Glutamatergic neuron (in vitro differentiated cells): Measurements from ENCODE around the gene ATL2. TPM values are rescaled to one million over a fixed set of nuclear protein-coding genes. Genes with fewer than 3 reads are reported as not detected.
"Not testable (repeated sequence)": the region's sequence is repeated elsewhere in the genome, so short reads cannot be mapped to it uniquely, and the experiment has no call there.

Experiments used
- DNase-seq: peaks from one replicate; pipeline ENCODE4 v3.0.0; 2022
- H3K27ac Mint-ChIP-seq: one replicate; pipeline ENCODE4 v1.8.0; 2020; ENCODE audit warnings: mild to moderate bottlenecking, mixed read lengths, inconsistent platforms; ENCODE audit not compliant: unreplicated experiment
- H3K27me3 Mint-ChIP-seq: one replicate; pipeline ENCODE4 v1.8.0; 2020; ENCODE audit warnings: mild to moderate bottlenecking, moderate library complexity, mixed read lengths, inconsistent platforms; ENCODE audit not compliant: unreplicated experiment
- H3K36me3 Mint-ChIP-seq: one replicate; pipeline ENCODE4 v1.8.0; 2020; ENCODE audit warnings: mild to moderate bottlenecking, mixed read lengths, inconsistent platforms; ENCODE audit not compliant: unreplicated experiment
- H3K4me1 Mint-ChIP-seq: one replicate; pipeline ENCODE4 v1.8.0; 2020; ENCODE audit warnings: mild to moderate bottlenecking, low read depth, mixed read lengths, inconsistent platforms; ENCODE audit not compliant: unreplicated experiment
- H3K4me3 Mint-ChIP-seq: one replicate; pipeline ENCODE4 v1.8.0; 2020; ENCODE audit warnings: mild to moderate bottlenecking, mixed read lengths, inconsistent platforms; ENCODE audit not compliant: unreplicated experiment
- H3K9me3 Mint-ChIP-seq: one replicate; pipeline ENCODE4 v1.8.0; 2020; ENCODE audit warnings: mild to moderate bottlenecking, moderate library complexity, mixed read lengths, inconsistent platforms; ENCODE audit not compliant: unreplicated experiment
- total RNA-seq: library from RNA; stranded (reverse); fragmentation: NEBNext Ultra II Directional; extraction: Animal tissue kit (Norgen Biotek cat#: 25700); gene quantifications from one replicate; pipeline ENCODE4 v1.2.1, GENCODE V29; 2021; ENCODE audit not compliant: unreplicated experiment
- TF ChIP-seq, protein P1 (sequence below): fragments of 200-600 bp; sonication (generic); IDR thresholded peaks from one replicate; pipeline ENCODE4 v1.5.0; 2021; ENCODE audit not compliant: partially characterized antibody, unreplicated experiment

The ATL2 gene
- total RNA-seq, 1 donor from 2014 or later = 39.0 TPM

DNA sequence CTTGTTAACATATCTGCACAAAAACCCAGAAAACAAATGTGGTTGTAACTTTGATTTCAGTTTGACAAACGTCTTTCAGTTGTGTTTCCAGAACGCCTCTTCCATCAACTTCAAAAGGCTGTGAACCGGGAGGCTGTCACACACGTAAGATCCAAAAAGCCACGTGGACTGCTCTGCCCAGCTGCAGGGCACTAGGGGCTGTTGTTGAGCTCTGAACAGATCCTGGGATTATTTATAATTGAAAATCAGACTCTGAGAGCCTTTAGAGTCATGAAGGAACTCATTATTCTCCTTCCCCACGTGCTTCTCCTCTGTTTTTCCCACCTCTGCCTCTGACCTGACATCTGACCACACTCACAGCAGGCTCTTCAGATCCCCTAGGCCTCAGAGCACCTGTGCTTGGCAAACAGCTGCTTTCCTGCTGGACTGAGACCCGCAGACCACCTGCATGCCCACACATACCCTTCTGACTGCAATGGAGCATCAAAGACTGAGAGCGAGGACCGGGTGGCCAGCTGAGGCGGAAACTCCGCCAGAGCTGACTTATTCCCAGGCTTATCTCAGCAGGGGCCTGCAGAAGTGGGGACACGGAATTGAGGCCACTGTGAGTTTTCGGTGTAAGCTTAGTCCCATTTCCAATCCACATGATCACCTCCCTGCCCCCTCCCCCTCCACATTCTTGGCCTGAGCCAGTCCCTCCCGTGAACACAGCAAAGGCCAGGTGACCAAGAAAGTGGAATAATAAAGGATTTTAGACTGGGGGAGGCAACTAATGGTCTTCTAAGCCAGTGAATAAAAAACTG is 114.8 kb downstream of the ATL2 start:
- H3K4me3 Mint-ChIP-seq = no peak overlapping the region
- peaks cover 3% of the 10 kb centered on the region for H3K9me3 Mint-ChIP-seq
- H3K36me3 Mint-ChIP-seq = no peaks in the 10 kb centered on the region
- H3K27ac Mint-ChIP-seq = no peak overlapping the region
- H3K4me1 Mint-ChIP-seq = peaks cover 1% of the 10 kb centered on the region
- TF ChIP-seq, protein P1, sequence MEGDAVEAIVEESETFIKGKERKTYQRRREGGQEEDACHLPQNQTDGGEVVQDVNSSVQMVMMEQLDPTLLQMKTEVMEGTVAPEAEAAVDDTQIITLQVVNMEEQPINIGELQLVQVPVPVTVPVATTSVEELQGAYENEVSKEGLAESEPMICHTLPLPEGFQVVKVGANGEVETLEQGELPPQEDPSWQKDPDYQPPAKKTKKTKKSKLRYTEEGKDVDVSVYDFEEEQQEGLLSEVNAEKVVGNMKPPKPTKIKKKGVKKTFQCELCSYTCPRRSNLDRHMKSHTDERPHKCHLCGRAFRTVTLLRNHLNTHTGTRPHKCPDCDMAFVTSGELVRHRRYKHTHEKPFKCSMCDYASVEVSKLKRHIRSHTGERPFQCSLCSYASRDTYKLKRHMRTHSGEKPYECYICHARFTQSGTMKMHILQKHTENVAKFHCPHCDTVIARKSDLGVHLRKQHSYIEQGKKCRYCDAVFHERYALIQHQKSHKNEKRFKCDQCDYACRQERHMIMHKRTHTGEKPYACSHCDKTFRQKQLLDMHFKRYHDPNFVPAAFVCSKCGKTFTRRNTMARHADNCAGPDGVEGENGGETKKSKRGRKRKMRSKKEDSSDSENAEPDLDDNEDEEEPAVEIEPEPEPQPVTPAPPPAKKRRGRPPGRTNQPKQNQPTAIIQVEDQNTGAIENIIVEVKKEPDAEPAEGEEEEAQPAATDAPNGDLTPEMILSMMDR = no peak
- no peak for DNase-seq
- peaks cover 4% of the 10 kb centered on the region for H3K27me3 Mint-ChIP-seq

- Mint-ChIP-seq H3K4me3 (no peak overlapping the region), H3K36me3 (no peaks in the 10 kb centered on the region), H3K27ac (no peak overlapping the region), H3K9me3 (peaks cover 3% of the 10 kb centered on the region), H3K27me3 (peaks cover 2% of the 10 kb centered on the region), H3K4me1 (peaks cover 1% of the 10 kb centered on the region)
- no peak for DNase-seq
- TF ChIP-seq, protein P1 = no peak
Measured at GRCh38 chr2:38261569-38262068, 115.5 kb downstream of the ATL2 start.

DNA sequence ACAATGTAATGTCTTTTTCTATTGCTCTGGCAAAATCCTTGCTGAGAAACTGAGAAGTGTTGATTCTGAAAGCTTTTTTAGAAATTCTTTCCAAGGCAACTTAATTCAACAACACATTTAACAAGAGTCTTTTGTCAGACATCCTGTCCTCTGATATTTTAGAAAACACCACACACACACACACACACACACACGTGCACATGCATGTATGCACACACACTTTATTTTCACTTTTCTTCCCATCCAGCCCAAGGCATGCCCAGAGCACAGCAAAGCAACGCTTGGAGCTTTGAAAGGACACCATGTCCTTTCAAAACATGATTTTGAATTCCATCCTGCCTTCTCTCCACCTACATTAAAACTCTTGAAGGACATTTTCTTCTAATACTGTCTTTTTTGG is 116.1 kb downstream of the ATL2 start:
- DNase-seq = no peak
- Mint-ChIP-seq H3K4me3 (no peak overlapping the region), H3K36me3 (no peaks in the 10 kb centered on the region), H3K4me1 (peaks cover 1% of the 10 kb centered on the region), H3K27ac (no peak overlapping the region), H3K27me3 (peaks cover 2% of the 10 kb centered on the region), H3K9me3 (peaks cover 3% of the 10 kb centered on the region)
- TF ChIP-seq, protein P1 = no peak

- H3K9me3 Mint-ChIP-seq = peaks cover 3% of the 10 kb centered on the region
- H3K4me1 Mint-ChIP-seq = peaks cover 1% of the 10 kb centered on the region
- H3K27me3 Mint-ChIP-seq = peaks cover 2% of the 10 kb centered on the region
- no peak overlapping the region for H3K27ac Mint-ChIP-seq
- no peak overlapping the region for H3K4me3 Mint-ChIP-seq
- DNase-seq = no peak
- TF ChIP-seq, protein P1 = no peak
- H3K36me3 Mint-ChIP-seq = no peaks in the 10 kb centered on the region
Measured at GRCh38 chr2:38260469-38260868, 116.6 kb downstream of the ATL2 start.

- Mint-ChIP-seq H3K4me3 (no peak overlapping the region), H3K27ac (no peak overlapping the region)
- TF ChIP-seq, protein P1 = no peak
Measured at GRCh38 chr2:38259311-38259710, 117.8 kb downstream of the ATL2 start.

DNA sequence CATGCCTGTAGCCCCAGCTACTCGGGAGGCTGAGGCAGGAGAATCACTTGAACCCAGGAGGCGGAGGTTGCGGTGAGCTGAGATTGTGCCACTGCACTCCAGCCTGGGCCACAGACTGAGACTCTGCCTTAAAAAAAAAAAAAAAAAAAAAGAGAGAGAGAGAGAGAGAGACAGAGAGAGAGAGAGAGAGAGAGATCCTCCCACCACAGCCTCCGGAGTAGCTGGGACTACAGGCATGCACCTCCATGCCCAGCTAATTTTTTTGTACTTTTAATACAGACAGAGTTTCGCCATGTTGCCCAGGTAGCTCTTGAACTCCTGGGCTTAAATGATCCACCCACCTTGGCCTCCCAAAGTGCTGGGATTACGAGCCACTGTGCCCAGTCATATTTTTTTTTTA is 119.4 kb downstream of the ATL2 start:
- H3K36me3 Mint-ChIP-seq, H3K9me3 Mint-ChIP-seq, H3K27me3 Mint-ChIP-seq, H3K4me3 Mint-ChIP-seq, DNase-seq, H3K4me1 Mint-ChIP-seq, H3K27ac Mint-ChIP-seq: not testable (repeated sequence)

More at GRCh38 chr2:38259311-38259710, 117.8 kb downstream of the ATL2 start:
- peaks cover 1% of the 10 kb centered on the region for H3K4me1 Mint-ChIP-seq
- no peak for DNase-seq
- peaks cover 4% of the 10 kb centered on the region for H3K9me3 Mint-ChIP-seq
- peaks cover 2% of the 10 kb centered on the region for H3K27me3 Mint-ChIP-seq
- no peaks in the 10 kb centered on the region for H3K36me3 Mint-ChIP-seq
